ENCODE measurements around the gene LCLAT1. TPM values are rescaled to one million over a fixed set of nuclear protein-coding genes. Genes with fewer than 3 reads are reported as not detected.

Gene LCLAT1
- total RNA-seq, 2 donors from 2014 or later = 14.8 to 43.9 TPM

DNA sequence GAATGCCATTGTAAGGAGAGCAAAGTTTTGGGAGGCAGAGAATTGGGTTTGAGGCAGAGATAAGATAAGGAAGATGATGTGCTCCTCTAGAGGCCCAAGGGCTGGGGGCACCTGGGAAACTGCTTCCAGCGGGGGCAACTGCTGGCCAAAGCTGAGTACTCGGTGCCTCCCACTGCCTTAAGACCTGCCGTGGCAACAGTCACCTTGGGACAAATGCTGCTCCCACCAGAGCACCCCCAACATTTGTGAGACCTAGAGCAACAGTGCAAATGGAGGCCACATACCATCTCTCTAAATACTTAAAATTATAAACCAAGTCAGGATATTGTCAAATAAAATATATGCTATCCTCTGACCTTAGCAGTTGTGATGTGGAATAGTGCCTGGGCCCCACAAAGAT lies 233.1 kb downstream of the LCLAT1 start:
- Histone ChIP-seq H3K27me3 (replicated peaks; ENCODE audit: insufficient read depth) (no peaks in the 10 kb centered on the region), H3K9me3 (no peaks in the 10 kb centered on the region), H3K4me3 (no peak overlapping the region), H3K4me1 (ENCODE audit: control insufficient read depth in 1 of 2, low read depth in 2 of 2) (no peaks in the 10 kb centered on the region), H3K36me3 (no peaks in the 10 kb centered on the region), H3K27ac (no peak overlapping the region)
- ATAC-seq (ENCODE audit: insufficient number of reproducible peaks, low FRiP score, low read depth) (no peak), DNase-seq (ENCODE audit: low spot score) (no peak)
- TF ChIP-seq, protein P1, sequence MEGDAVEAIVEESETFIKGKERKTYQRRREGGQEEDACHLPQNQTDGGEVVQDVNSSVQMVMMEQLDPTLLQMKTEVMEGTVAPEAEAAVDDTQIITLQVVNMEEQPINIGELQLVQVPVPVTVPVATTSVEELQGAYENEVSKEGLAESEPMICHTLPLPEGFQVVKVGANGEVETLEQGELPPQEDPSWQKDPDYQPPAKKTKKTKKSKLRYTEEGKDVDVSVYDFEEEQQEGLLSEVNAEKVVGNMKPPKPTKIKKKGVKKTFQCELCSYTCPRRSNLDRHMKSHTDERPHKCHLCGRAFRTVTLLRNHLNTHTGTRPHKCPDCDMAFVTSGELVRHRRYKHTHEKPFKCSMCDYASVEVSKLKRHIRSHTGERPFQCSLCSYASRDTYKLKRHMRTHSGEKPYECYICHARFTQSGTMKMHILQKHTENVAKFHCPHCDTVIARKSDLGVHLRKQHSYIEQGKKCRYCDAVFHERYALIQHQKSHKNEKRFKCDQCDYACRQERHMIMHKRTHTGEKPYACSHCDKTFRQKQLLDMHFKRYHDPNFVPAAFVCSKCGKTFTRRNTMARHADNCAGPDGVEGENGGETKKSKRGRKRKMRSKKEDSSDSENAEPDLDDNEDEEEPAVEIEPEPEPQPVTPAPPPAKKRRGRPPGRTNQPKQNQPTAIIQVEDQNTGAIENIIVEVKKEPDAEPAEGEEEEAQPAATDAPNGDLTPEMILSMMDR (IDR thresholded peaks at IDR 0.05) = no peak

DNA sequence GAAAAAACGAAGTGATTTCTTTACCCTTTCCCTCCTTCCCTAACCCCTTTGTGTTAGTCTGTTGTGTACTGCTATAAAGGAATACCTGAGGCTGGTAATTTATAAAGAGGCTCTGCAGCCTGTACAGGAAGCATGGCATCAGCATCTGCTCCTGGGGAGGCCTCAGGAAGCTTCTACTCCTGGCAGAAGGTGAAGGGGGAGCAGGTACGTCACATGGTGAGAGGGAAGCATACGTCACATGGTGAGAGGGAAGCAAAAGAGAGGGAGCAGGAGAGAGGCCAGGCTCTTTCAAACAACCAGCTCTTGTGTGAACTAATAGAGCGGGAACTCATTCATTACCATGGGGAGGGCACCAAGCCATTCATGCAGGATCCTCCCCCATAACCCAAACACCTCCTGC lies 234.0 kb downstream of the LCLAT1 start:
- H3K4me3 ChIP-seq = no peak overlapping the region
- H3K27me3 ChIP-seq (replicated peaks; ENCODE audit: insufficient read depth) = no peaks in the 10 kb centered on the region
- no peak overlapping the region for H3K27ac ChIP-seq
- TF ChIP-seq, protein P1 (IDR thresholded peaks at IDR 0.05) = no peak
- H3K9me3 ChIP-seq = no peaks in the 10 kb centered on the region
- no peak for ATAC-seq (ENCODE audit: insufficient number of reproducible peaks, low FRiP score, low read depth)
- H3K36me3 ChIP-seq = no peaks in the 10 kb centered on the region
- H3K4me1 ChIP-seq (ENCODE audit: control insufficient read depth in 1 of 2, low read depth in 2 of 2) = peaks cover 0 to 4% of the 10 kb centered on the region in 2 donors
- DNase-seq (ENCODE audit: low spot score) = no peak

DNA sequence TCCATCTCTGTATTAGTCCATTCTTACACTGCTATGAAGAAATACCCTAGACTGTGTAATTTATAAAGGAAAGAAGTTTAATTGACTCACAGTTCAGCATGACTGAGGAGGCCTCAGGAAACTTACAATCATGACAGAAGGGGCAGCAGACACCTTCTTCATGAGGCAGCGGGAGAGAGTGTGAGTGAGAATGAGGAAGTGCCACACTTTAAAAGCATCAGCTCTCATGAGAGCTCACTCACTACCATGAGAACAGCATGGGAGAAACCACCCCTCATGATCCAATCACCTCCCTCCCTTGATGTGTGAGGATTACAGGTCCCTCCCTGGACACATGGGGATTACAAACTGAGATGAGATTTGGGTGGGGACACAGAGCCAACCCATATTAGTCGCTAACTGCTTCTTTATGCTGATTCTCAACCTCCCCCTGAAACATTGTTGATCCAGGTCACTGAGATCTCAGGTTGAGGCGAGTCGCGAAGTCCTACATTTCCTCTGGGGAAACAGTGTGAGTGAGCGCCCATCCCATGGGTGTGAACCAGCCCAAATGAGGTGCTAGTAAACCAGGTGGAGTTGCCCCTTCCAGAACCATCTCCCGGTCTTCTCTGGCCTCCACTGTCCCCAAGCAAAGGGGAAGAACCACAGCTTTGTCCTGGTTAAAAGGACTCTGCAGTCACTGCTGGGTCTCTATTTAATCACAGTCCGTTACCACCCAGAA lies 236.3 kb downstream of the LCLAT1 start:
- no peak for DNase-seq (ENCODE audit: low spot score)
- TF ChIP-seq, protein P1 (IDR thresholded peaks at IDR 0.05) = no peak
- Histone ChIP-seq H3K27ac (no peak overlapping the region), H3K27me3 (replicated peaks; ENCODE audit: insufficient read depth) (no peaks in the 10 kb centered on the region), H3K4me1 (ENCODE audit: control insufficient read depth in 1 of 2, low read depth in 2 of 2) (peaks cover 0 to 28% of the 10 kb centered on the region in 2 donors), H3K4me3 (no peak overlapping the region), H3K36me3 (no peaks in the 10 kb centered on the region), H3K9me3 (no peaks in the 10 kb centered on the region)
- no peak for ATAC-seq (ENCODE audit: insufficient number of reproducible peaks, low FRiP score, low read depth)

DNA sequence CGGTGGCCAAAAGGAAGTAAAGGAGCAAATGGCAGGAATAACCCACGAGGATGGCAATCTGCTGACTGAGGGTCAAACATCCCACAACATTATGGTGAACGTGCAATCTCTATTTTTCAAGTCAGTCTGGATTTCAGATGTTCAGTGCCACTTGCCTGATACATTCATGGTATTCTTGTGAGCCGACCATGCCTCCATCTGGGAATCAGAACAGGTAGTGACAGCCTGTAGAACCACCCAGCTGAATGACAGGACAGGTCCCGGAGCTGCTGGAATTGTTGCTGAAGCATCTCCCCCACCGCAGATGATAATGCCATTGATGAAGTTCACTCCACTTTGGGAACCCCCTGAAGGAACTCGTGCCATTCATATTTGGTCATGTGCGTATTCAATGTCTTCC lies 237.0 kb downstream of the LCLAT1 start:
- ATAC-seq (ENCODE audit: insufficient number of reproducible peaks, low FRiP score, low read depth) (no peak), DNase-seq (ENCODE audit: low spot score) (no peak)

DNA sequence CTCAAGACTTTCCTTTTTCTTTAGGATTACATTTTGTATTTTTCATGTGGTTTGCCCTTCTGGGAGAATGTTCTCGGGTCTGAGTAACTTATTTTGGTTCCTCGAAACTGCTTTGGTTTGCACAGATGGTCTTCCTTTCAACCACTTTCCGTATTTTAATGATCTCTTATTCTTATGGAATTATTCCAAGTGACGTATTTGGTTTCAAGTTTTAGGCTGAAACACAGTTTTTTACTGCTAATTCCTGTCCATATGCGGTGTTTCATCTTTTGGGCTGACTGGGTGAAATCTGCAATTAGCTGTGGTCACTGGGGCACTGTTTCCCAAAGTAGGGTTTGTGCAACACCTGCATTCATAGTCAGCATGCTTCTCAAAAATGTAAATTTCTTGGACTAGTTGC lies 237.5 kb downstream of the LCLAT1 start:
- H3K36me3 ChIP-seq = no peaks in the 10 kb centered on the region
- no peak overlapping the region for H3K4me3 ChIP-seq
- no peaks in the 10 kb centered on the region for H3K27me3 ChIP-seq (replicated peaks; ENCODE audit: insufficient read depth)
- no peak for DNase-seq (ENCODE audit: low spot score)
- no peak for ATAC-seq (ENCODE audit: insufficient number of reproducible peaks, low FRiP score, low read depth)
- no peaks in the 10 kb centered on the region for H3K9me3 ChIP-seq
- TF ChIP-seq, protein P1 (IDR thresholded peaks at IDR 0.05) = no peak
- no peak overlapping the region for H3K27ac ChIP-seq
- H3K4me1 ChIP-seq (ENCODE audit: control insufficient read depth in 1 of 2, low read depth in 2 of 2) = peaks cover 7 to 39% of the 10 kb centered on the region in 2 donors

More for the DNA sequence above, 237.0 kb downstream of the LCLAT1 start:
- H3K27ac ChIP-seq = no peak overlapping the region
- H3K36me3 ChIP-seq = no peaks in the 10 kb centered on the region
- no peaks in the 10 kb centered on the region for H3K9me3 ChIP-seq
- no peak overlapping the region for H3K4me3 ChIP-seq
- H3K27me3 ChIP-seq (replicated peaks; ENCODE audit: insufficient read depth) = no peaks in the 10 kb centered on the region
- peaks cover 2 to 34% of the 10 kb centered on the region in 2 donors for H3K4me1 ChIP-seq (ENCODE audit: control insufficient read depth in 1 of 2, low read depth in 2 of 2)
- TF ChIP-seq, protein P1 (IDR thresholded peaks at IDR 0.05) = no peak
